ENCODE measurements around the gene OLFML3.
A peak's percentile ranks its signal among the peaks of the same experiment; 100 is the strongest.
"Not testable (repeated sequence)": the region's sequence is repeated elsewhere in the genome, so short reads cannot be mapped to it uniquely, and the experiment has no call there.

OLFML3 gene

GRCh38 chr1:113978863-113979702, at the start of gene OLFML3:
OLFML3 (plus strand) TSS chr1:113979474; CDS start chr1:113979517, 43 bp downstream.
- DNase-seq = peak in 2 of 4 experiments; percentile 4

- DNase-seq = peak; percentile 34 to 56 (median 44)
These were observed 49.4 kb upstream of the OLFML3 start for GRCh38 chr1:113929750-113930498.

- DNase-seq = peak in 2 of 4 experiments; percentile 11 to 37
These were observed 48.6 kb upstream of the OLFML3 start for GRCh38 chr1:113930499-113931161.

GRCh38 chr1:113931451-113931851, 47.8 kb upstream of the OLFML3 start:
- DNase-seq = no peak

GRCh38 chr1:113934006-113934405, 45.3 kb upstream of the OLFML3 start:
- no peak for DNase-seq

- DNase-seq = no peak
These were observed 44.7 kb upstream of the OLFML3 start for GRCh38 chr1:113934511-113935055.

- no peak for DNase-seq
These were observed 44.1 kb upstream of the OLFML3 start for GRCh38 chr1:113935176-113935575.

GRCh38 chr1:113935970-113936369, 43.3 kb upstream of the OLFML3 start:
- DNase-seq = no peak

GRCh38 chr1:113937146-113937545, 42.1 kb upstream of the OLFML3 start:
- no peak for DNase-seq

- DNase-seq = no peak
These were observed 41.1 kb upstream of the OLFML3 start for GRCh38 chr1:113938192-113938591.

GRCh38 chr1:113940365-113941244, 38.7 kb upstream of the OLFML3 start:
- DNase-seq = no peak

GRCh38 chr1:113941245-113941559, 38.1 kb upstream of the OLFML3 start:
- no peak for DNase-seq

- no peak for DNase-seq
These were observed 36.7 kb upstream of the OLFML3 start for GRCh38 chr1:113942527-113942926.

- DNase-seq = no peak
These were observed 36.1 kb upstream of the OLFML3 start for GRCh38 chr1:113943028-113943811.

GRCh38 chr1:113945329-113945728, 33.9 kb upstream of the OLFML3 start:
- DNase-seq = no peak

GRCh38 chr1:113946112-113946511, 33.2 kb upstream of the OLFML3 start:
- no peak for DNase-seq

- DNase-seq = no peak
These were observed 32.4 kb upstream of the OLFML3 start for GRCh38 chr1:113946678-113947387.

GRCh38 chr1:113947388-113948107, 31.7 kb upstream of the OLFML3 start:
- DNase-seq = no peak

GRCh38 chr1:113948151-113948550, 31.1 kb upstream of the OLFML3 start:
- DNase-seq = not testable (repeated sequence)

GRCh38 chr1:113949007-113949406, 30.3 kb upstream of the OLFML3 start:
- DNase-seq = no peak
